GM12874 (cell line): ENCODE data around the gene MRPL42.

ENCODE experiments used
- CTCF ChIP-seq: IDR thresholded peaks from 2 replicates; pipeline ENCODE4 v1.5.1; 2011; ENCODE audit warnings: low read depth, mild to moderate bottlenecking, control low read depth, low read length, moderate library complexity; ENCODE audit not compliant: insufficient read depth

Gene MRPL42

DNA sequence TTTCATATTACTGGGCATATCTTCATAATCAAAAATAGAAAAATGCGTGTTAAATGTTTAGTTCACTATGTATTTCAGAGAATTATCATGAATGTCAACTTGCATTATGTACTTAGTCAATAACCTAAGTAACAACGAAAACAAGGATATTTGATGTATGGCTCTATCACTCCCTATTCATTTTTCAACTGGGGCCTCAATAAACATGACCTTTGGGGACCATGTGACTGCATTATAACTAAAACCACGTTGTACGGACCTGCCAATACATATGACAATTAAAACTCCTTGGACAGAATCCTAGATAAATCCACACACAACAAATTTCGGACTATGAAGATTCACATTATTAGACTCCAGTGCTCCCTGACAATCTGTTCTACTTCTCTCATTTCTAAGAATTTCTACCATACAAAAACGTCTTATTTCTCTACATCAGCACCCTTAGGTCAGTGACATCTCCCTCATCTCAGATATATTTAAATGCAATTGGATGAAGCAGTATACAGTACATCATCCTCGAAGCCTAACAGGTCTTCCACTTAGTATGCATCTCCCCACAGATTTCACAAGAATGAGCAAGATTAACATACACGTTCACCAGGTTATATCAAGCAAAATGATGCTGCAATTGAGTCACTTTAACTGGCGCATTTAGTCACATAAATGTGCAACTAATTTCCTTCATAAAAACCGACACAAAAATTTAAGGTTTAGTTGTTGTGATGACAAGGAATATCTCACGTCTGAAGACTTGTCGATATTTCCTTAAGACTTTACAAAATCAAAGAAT is 27.1 kb upstream of the MRPL42 start:
- TF ChIP-seq CTCF: no peak

DNA sequence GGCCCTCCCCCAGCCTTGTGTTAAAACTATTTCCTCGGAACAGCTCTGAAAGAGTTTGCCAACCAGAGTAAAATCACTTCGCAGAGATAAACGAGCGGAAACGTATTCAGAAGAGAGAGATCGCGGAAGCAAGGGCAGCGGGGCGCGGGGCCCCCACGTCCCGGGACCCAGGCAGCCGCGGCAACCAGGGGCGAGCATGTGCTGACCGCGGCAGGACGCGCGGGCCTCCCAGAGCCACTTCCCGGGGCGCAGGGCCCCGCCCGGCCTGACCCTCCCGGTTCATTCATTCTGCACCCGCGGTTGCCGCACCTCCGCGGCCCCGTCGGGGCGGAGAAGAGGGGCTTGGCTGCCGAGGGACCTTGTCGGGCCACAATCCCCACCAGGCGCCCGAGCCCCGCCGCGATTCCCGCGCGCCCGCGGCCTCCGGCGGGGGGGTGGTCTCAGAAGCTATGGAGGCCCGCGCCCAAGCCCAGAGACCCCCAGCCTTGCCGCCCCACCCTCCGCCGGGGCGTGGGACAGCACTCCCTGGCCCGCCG is 26.2 kb upstream of the MRPL42 start:
- no peak for TF ChIP-seq CTCF

DNA sequence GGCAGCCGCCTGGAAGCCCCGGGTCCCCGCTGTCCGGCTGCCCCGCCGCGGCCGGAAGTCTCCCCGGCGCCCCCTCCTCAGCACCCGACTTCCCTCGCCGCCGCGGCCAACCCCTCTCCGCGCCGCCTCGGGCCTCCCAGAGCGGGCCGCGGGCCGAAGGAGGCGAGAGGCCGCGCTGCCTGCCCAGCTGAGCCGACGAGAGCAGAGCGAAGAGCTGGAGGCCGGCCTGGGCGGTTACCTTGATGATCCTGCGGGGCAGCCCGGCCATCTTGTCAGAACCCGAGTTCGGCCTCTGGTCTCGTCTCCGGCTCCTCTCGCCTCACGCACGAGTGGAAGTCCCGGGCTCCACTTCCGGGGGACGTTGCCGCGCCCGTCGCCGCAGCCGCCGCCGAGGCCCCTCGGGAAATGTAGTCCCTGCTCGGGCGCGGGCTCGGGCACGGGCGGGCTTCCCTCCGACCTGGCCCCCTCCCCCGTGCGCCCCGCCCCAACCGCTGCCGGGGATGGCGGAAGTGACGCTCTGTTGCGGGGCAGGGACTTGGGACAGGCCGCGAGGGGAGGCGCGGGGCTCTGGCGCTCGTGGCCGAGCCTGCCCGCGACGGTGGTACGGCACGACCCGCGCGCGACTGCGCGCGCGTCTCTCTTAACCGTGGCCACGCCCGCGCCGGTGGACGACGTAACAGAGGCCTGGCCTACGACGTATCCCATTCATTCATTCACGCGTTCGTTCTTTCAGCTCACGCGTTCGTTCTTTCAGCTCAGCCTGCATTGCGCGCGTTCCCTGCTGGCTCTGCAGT is 25.5 kb upstream of the MRPL42 start, which contains the start of gene UBE2N:
TSS of gene UBE2N (minus strand) at position 331 of the 794 bp plus-strand sequence. CDS start at position 268, 63 bp downstream.
- no peak for TF ChIP-seq CTCF

DNA sequence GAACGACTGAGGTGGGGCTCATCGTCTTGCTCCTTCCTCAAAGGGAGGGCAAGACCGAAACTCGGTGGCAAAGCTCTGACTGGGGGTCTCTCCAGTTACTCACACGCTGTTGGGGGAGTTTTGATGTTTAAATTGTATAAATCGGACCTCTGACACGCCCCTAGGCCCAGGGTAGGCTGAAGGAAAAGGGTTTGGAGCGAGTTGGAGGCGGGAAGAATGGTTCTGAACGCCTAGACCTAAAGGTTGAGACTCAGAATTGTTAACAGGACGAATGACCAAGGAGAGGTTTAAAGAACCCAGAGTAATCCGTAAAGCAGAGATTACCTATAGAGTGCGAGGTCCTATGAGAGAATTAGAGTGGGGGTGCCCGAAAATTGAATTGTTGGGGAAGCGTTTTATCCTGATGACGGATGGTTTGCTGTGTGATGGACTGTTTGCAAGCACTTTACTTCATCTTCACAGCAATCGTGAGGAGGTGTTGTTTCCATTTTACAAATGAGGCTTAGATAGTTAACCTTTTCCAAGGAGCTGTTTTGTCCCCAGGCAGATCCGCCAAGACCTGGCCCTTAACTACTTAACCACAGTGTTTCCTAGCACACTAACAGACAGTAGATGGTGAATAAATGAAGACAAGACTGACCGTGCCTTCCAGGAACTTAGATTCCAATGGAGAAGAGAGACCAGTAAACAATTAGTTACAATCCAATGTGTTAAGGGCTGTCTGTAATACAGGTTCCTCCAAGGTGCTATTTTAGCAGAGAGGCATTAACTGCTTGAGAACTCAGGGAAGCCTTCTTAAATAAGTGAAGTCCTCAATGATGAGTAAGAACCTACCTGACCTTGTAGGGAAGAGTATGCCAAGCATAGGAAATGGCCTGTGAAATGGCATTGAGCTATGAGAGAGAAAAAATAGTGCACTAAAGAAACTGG is 24.6 kb upstream of the MRPL42 start:
- TF ChIP-seq CTCF: no peak

GRCh38 chr12:93443576-93443975 is 23.7 kb upstream of the MRPL42 start:
- TF ChIP-seq CTCF: no peak

GRCh38 chr12:93447555-93448290 is 19.6 kb upstream of the MRPL42 start:
- no peak for TF ChIP-seq CTCF
